K562 (cell line): ENCODE data around the gene KCNJ15. TPM values are rescaled to one million over a fixed set of nuclear protein-coding genes. Genes with fewer than 3 reads are reported as not detected.

Source experiments
- BHLHE40 ChIP-seq: IDR thresholded peaks from 2 replicates; pipeline ENCODE4 v1.6.1; 2011; ENCODE audit warnings: low read length, improper control_type of control experiment
- BRD4 ChIP-seq: fragments of 200-600 bp; sonication (generic); IDR thresholded peaks from 2 replicates; pipeline ENCODE4 v1.6.1; 2017; ENCODE audit warnings: inconsistent platforms
- DDX20 ChIP-seq: fragments of 450-650 bp; IDR thresholded peaks from 2 replicates; pipeline ENCODE4 v1.6.1; 2016; ENCODE audit warnings: missing genetic modification characterization, low read depth, mild to moderate bottlenecking, missing compliant biosample characterization, moderate library complexity
- EP300 ChIP-seq: IDR thresholded peaks from 2 replicates; pipeline ENCODE4 v1.6.1; 2012; ENCODE audit warnings: low read length, improper control_type of control experiment
- EZH2 ChIP-seq: IDR thresholded peaks from 2 replicates; pipeline ENCODE4 v1.6.1; 2012; ENCODE audit warnings: low read depth, mild to moderate bottlenecking, inconsistent platforms, low read length, borderline replicate concordance
- MTA2 ChIP-seq: fragments of 450-650 bp; IDR thresholded peaks from 2 replicates; pipeline ENCODE4 v1.6.1; 2016; ENCODE audit warnings: low read depth
- POLR2AphosphoS5 ChIP-seq: IDR thresholded peaks from 2 replicates; pipeline ENCODE4 v1.6.1; 2011; ENCODE audit warnings: mild to moderate bottlenecking, low read depth, low read length, moderate library complexity; ENCODE audit not compliant: control insufficient read depth, insufficient read depth
- SLC30A9 ChIP-seq: fragments of 250-450 bp; sonication (Bioruptor Pico); IDR thresholded peaks from 2 replicates; pipeline ENCODE4 v1.8.0; 2022; ENCODE audit warnings: mild to moderate bottlenecking, moderate library complexity
- TAF15 ChIP-seq: fragments of 200-400 bp; formaldehyde crosslinking; IDR thresholded peaks from 2 replicates; pipeline ENCODE4 v1.6.1; 2017; ENCODE audit warnings: mild to moderate bottlenecking, low read depth, low read length, moderate library complexity
- TCF7 ChIP-seq: sonication (generic); IDR thresholded peaks from 2 replicates; pipeline ENCODE4 v1.6.1; 2016; ENCODE audit warnings: antibody characterized with exemption, borderline replicate concordance
- polyA plus RNA-seq, 8 experiments: library from polyadenylated mRNA; depleted of rRNA in 4 of 8; stranded (reverse) in 5 of 8; unstranded in 3 of 8; fragments of >200 nt; fragmentation: Nextera tagmentation in 2 of 8; fragmentation: Illumina TruSeq in 1 of 8; extraction: Ambion mirVana in 2 of 8; extraction: Trizol in 1 of 8; gene quantifications; 2 replicates each; pipeline versions ENCODE4 v1.2.1 to v1.2.3, GENCODE V29; 2011 to 2014; ENCODE audit warnings: inconsistent platforms in 1 of 8, missing spikeins in 1 of 8
- total RNA-seq, 7 experiments: library from RNA; depleted of rRNA in 6 of 7; stranded (reverse); fragments of >200 nt in 6 of 7; fragmentation: Illumina TruSeq in 2 of 7; extraction: Trizol in 2 of 7; gene quantifications; 2 replicates each; pipeline versions ENCODE4 v1.2.1 to v1.2.3, GENCODE V29; 2011 to 2021; ENCODE audit warnings: low replicate concordance in 1 of 7
- TF ChIP-seq, protein P1 (sequence below): fragments of 450-650 bp; IDR thresholded peaks from 2 replicates; pipeline ENCODE4 v1.6.1; 2016; ENCODE audit warnings: low read depth
- TF ChIP-seq, protein P2 (sequence below): fragments of 450-650 bp; IDR thresholded peaks from one replicate; pipeline ENCODE4 v1.6.1; 2018; ENCODE audit warnings: mild to moderate bottlenecking, moderate library complexity; ENCODE audit not compliant: partially characterized antibody
- TF ChIP-seq, protein P3 (sequence below): fragments of 250-450 bp; sonication (Bioruptor Pico); IDR thresholded peaks from 2 replicates; pipeline ENCODE4 v1.5.0; 2022; ENCODE audit warnings: mild to moderate bottlenecking

KCNJ15 gene
- total and polyA plus RNA-seq, 9 of the 15 experiments (the other 6 are each of a cell fraction or from before 2014, with no cell fraction given) = 0.20 to 3.0 (median 0.72) TPM; not detected in 1

DNA sequence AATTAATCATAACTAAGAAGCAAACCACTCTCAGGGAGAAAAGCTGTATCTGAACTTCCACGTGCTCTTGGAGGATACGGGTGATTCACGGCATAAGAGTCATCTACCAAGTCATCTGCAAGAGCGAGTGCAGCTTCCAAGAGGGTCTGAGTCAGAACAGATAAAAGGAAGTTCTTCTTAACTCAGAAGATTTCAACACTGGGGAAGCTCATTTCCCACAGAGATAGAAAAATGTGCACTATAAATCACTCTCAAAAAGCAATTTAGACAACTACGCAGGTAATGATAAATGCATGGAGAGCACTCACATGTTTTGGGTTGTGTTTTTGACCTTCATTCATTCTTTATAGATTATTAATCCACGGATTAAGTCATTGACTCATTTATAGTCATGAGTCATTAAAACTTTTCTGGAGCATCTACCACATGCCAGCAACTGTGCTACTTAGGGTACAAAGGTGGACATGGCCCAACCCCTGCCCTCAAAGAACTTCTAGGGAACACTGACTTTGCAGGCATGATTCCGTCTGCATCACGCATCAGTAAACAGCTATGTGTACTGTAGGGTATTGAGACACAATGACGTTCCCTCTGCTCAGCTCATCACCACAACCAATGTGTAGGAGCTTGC lies 20.8 kb downstream of the KCNJ15 start (continued):
- TF ChIP-seq, protein P1, sequence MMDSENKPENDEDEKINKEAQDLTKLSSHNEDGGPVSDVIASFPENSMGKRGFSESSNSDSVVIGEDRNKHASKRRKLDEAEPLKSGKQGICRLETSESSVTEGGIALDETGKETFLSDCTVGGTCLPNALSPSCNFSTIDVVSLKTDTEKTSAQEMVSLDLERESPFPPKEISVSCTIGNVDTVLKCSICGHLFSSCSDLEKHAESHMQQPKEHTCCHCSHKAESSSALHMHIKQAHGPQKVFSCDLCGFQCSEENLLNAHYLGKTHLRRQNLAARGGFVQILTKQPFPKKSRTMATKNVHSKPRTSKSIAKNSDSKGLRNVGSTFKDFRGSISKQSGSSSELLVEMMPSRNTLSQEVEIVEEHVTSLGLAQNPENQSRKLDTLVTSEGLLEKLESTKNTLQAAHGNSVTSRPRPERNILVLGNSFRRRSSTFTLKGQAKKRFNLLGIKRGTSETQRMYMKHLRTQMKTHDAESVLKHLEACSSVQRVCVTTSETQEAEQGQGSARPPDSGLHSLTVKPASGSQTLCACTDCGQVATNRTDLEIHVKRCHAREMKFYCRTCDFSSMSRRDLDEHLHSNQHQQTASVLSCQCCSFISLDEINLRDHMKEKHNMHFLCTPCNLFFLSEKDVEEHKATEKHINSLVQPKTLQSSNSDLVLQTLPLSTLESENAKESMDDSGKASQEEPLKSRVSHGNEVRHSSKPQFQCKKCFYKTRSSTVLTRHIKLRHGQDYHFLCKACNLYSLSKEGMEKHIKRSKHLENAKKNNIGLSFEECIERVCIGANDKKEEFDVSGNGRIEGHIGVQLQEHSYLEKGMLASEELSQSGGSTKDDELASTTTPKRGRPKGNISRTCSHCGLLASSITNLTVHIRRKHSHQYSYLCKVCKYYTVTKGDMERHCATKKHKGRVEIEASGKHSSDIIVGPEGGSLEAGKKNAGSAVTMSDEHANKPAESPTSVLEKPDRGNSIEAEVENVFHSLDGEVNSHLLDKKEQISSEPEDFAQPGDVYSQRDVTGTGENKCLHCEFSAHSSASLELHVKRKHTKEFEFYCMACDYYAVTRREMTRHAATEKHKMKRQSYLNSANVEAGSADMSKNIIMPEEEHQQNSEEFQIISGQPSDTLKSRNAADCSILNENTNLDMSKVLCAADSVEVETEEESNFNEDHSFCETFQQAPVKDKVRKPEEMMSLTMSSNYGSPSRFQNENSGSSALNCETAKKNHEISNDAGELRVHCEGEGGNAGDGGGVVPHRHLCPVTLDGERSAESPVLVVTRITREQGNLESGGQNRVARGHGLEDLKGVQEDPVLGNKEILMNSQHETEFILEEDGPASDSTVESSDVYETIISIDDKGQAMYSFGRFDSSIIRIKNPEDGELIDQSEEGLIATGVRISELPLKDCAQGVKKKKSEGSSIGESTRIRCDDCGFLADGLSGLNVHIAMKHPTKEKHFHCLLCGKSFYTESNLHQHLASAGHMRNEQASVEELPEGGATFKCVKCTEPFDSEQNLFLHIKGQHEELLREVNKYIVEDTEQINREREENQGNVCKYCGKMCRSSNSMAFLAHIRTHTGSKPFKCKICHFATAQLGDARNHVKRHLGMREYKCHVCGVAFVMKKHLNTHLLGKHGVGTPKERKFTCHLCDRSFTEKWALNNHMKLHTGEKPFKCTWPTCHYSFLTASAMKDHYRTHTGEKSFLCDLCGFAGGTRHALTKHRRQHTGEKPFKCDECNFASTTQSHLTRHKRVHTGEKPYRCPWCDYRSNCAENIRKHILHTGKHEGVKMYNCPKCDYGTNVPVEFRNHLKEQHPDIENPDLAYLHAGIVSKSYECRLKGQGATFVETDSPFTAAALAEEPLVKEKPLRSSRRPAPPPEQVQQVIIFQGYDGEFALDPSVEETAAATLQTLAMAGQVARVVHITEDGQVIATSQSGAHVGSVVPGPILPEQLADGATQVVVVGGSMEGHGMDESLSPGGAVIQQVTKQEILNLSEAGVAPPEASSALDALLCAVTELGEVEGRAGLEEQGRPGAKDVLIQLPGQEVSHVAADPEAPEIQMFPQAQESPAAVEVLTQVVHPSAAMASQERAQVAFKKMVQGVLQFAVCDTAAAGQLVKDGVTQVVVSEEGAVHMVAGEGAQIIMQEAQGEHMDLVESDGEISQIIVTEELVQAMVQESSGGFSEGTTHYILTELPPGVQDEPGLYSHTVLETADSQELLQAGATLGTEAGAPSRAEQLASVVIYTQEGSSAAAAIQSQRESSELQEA = no peak
- TF ChIP-seq, protein P2, sequence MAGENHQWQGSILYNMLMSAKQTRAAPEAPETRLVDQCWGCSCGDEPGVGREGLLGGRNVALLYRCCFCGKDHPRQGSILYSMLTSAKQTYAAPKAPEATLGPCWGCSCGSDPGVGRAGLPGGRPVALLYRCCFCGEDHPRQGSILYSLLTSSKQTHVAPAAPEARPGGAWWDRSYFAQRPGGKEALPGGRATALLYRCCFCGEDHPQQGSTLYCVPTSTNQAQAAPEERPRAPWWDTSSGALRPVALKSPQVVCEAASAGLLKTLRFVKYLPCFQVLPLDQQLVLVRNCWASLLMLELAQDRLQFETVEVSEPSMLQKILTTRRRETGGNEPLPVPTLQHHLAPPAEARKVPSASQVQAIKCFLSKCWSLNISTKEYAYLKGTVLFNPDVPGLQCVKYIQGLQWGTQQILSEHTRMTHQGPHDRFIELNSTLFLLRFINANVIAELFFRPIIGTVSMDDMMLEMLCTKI = no peak
- TF ChIP-seq EP300 (peak; percentile 24; the same call in 1 of the 2 replicates), TAF15 (no peak), POLR2AphosphoS5 (peak; percentile 57; the same call in 1 of the 2 replicates), DDX20 (tag) (no peak), MTA2 (peak; percentile 42; the same call in 1 of the 2 replicates), BRD4 (no peak), TCF7 (no peak), SLC30A9 (CRISPR knock-in tag) (no peak), EZH2 (no peak), BHLHE40 (peak; percentile 64; the same call in 1 of the 2 replicates)
- TF ChIP-seq, protein P3, sequence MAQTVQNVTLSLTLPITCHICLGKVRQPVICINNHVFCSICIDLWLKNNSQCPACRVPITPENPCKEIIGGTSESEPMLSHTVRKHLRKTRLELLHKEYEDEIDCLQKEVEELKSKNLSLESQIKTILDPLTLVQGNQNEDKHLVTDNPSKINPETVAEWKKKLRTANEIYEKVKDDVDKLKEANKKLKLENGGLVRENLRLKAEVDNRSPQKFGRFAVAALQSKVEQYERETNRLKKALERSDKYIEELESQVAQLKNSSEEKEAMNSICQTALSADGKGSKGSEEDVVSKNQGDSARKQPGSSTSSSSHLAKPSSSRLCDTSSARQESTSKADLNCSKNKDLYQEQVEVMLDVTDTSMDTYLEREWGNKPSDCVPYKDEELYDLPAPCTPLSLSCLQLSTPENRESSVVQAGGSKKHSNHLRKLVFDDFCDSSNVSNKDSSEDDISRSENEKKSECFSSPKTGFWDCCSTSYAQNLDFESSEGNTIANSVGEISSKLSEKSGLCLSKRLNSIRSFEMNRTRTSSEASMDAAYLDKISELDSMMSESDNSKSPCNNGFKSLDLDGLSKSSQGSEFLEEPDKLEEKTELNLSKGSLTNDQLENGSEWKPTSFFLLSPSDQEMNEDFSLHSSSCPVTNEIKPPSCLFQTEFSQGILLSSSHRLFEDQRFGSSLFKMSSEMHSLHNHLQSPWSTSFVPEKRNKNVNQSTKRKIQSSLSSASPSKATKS (CRISPR knock-in tag) = no peak
